Osteoblast (primary cell): ENCODE measurements around the gene NXPH4. TPM values are rescaled to one million over a fixed set of nuclear protein-coding genes. Genes with fewer than 3 reads are reported as not detected.

Experiments used
- DNase-seq: peaks from one replicate; pipeline ENCODE4 v3.0.0; 2011; ENCODE audit warnings: low spot score, mixed read lengths; ENCODE audit not compliant: insufficient read length; ENCODE audit errors: missing footprints
- H2AFZ ChIP-seq: 2 replicates; pipeline ENCODE4 v1.6.0; 2011; ENCODE audit warnings: mild to moderate bottlenecking, low read length
- H3K27ac ChIP-seq: 2 replicates; pipeline ENCODE4 v1.5.1; 2011; ENCODE audit warnings: mild to moderate bottlenecking, low read depth, low read length, moderate library complexity
- H3K27me3 ChIP-seq: 2 replicates; pipeline ENCODE4 v1.6.0; 2012; ENCODE audit warnings: mild to moderate bottlenecking, control low read depth, inconsistent platforms, low read length, moderate library complexity; ENCODE audit not compliant: insufficient read depth
- H3K36me3 ChIP-seq: 2 replicates; pipeline ENCODE4 v1.5.1; 2011; ENCODE audit warnings: mild to moderate bottlenecking, low read length, control low read depth, moderate library complexity; ENCODE audit not compliant: insufficient read depth
- H3K4me1 ChIP-seq: 2 replicates; pipeline ENCODE4 v1.5.1; 2011; ENCODE audit warnings: mild to moderate bottlenecking, low read length, control low read depth, moderate library complexity; ENCODE audit not compliant: insufficient read depth
- H3K4me2 ChIP-seq: 2 replicates; pipeline ENCODE4 v1.6.0; 2011; ENCODE audit warnings: mild to moderate bottlenecking, low read length; ENCODE audit not compliant: insufficient read depth
- H3K4me3 ChIP-seq: fragments of 200-600 bp; sonication (generic); 3 replicates; pipeline ENCODE4 v1.5.1; 2012; ENCODE audit warnings: mild to moderate bottlenecking, low read length, inconsistent platforms; ENCODE audit not compliant: insufficient read depth
- H3K79me2 ChIP-seq: 2 replicates; pipeline ENCODE4 v1.6.0; 2012; ENCODE audit warnings: mild to moderate bottlenecking, low read length, control low read depth, inconsistent platforms; ENCODE audit not compliant: insufficient read depth
- H3K9me3 ChIP-seq: 2 replicates; pipeline ENCODE4 v1.5.1; 2011; ENCODE audit warnings: low read depth, low read length, control low read depth
- H4K20me1 ChIP-seq: 2 replicates; pipeline ENCODE4 v1.6.0; 2012; ENCODE audit warnings: mild to moderate bottlenecking, low read length, control low read depth; ENCODE audit not compliant: insufficient read depth
- total RNA-seq: library from RNA; depleted of rRNA; stranded (reverse); fragments of >200 nt; gene quantifications from 2 replicates; pipeline ENCODE4 v1.2.3, GENCODE V29; 2012
- TF ChIP-seq, protein P1 (sequence below): IDR thresholded peaks from 2 replicates; pipeline ENCODE4 v1.5.1; 2011; ENCODE audit warnings: mild to moderate bottlenecking, low read depth, low read length, moderate library complexity; ENCODE audit errors: extremely low read depth

Gene NXPH4
- total RNA-seq, 1 donor = 1.1 TPM

DNA sequence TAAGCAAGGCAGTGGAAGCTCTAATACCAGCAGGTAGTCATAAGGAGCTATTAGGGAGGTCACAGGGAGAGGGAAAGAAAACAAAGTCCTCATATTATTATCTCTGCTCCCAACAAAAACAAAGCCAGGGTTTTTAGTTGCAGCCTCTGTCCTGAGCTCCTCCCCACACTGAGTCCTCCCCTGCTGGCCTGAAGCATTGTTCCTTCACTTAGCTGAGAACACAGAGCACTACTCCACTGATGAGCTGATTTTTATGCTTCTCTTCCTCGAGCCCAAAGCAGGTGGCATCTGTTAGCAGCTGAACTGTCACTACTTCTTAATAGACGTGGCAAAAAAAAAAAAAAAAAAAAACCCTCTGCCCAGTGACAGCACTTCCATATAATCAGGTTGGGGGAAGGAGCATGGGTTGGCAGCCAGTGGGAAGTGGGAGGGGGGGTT is 44.9 kb downstream of the NXPH4 start:
- Histone ChIP-seq H3K9me3 (no peaks in the 10 kb centered on the region), H4K20me1 (peaks cover 3% of the 10 kb centered on the region), H3K27ac (no peak overlapping the region), H2AFZ (no peak overlapping the region), H3K36me3 (peaks cover 49% of the 10 kb centered on the region), H3K27me3 (no peaks in the 10 kb centered on the region), H3K4me3 (no peak overlapping the region), H3K4me2 (no peak overlapping the region), H3K79me2 (no peaks in the 10 kb centered on the region), H3K4me1 (peaks cover 8% of the 10 kb centered on the region)
- no peak for DNase-seq
- TF ChIP-seq, protein P1, sequence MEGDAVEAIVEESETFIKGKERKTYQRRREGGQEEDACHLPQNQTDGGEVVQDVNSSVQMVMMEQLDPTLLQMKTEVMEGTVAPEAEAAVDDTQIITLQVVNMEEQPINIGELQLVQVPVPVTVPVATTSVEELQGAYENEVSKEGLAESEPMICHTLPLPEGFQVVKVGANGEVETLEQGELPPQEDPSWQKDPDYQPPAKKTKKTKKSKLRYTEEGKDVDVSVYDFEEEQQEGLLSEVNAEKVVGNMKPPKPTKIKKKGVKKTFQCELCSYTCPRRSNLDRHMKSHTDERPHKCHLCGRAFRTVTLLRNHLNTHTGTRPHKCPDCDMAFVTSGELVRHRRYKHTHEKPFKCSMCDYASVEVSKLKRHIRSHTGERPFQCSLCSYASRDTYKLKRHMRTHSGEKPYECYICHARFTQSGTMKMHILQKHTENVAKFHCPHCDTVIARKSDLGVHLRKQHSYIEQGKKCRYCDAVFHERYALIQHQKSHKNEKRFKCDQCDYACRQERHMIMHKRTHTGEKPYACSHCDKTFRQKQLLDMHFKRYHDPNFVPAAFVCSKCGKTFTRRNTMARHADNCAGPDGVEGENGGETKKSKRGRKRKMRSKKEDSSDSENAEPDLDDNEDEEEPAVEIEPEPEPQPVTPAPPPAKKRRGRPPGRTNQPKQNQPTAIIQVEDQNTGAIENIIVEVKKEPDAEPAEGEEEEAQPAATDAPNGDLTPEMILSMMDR = no peak

DNA sequence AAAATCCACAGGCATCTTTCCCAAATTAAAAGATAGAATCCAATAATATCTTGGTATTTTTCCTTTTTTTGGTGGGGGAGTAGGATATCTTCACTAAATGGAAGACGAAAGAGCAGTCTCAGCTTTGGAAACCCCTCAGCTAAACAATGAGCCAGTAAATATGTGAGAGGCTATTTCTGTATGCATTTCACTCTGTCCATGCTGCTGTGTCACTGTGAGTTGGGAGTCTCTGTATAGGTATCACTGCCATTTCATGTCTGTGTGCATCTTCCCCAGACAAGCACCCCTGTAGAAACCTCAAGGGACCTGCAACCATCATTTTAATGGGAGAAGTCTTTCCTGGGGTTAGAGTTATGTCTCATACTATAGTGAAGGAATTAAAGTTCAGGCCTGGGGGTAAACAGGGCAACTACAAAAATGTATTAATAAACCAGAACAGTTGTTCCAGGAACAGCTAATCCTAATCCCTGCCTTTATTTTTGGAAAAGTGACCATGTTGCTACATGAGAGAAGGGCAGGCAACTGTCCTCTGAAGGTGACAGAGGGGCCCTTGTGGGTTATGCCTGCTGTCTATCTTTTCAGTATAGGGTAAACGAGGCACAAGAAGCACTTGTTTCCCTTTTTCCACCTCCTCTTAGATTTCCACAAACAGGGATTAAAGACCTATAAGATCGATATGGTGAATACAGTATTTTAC is 45.7 kb downstream of the NXPH4 start:
- DNase-seq = no peak

DNA sequence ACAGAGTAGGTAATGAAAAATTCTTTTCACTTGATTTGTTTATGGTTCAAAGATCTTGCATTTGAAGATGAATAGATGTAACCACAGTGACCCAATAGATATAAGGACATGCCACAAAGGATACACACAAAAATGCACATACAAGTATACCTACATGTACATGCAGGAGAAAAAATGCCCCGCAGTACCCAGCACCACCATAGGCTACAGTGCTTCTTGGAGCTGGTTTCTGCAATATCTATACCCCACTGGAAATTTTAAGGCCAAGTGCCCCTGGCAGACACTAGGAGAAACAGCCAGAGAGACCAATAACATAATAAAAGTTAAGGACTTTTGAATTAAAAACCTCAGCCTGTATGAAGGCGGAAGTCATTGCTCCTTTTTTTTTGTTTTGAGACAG is 46.5 kb downstream of the NXPH4 start:
- no peak overlapping the region for H3K4me2 ChIP-seq
- TF ChIP-seq, protein P1 = no peak
- peaks cover 3% of the 10 kb centered on the region for H4K20me1 ChIP-seq
- H3K79me2 ChIP-seq = no peaks in the 10 kb centered on the region
- peaks cover 48% of the 10 kb centered on the region for H3K36me3 ChIP-seq
- H3K9me3 ChIP-seq = no peaks in the 10 kb centered on the region
- H3K27ac ChIP-seq = no peak overlapping the region
- peaks cover 8% of the 10 kb centered on the region for H3K4me1 ChIP-seq
- DNase-seq = no peak
- no peaks in the 10 kb centered on the region for H3K27me3 ChIP-seq
- H2AFZ ChIP-seq = no peak overlapping the region
- no peak overlapping the region for H3K4me3 ChIP-seq

More for the DNA sequence above, 45.7 kb downstream of the NXPH4 start:
- TF ChIP-seq, protein P1 = no peak
- peaks cover 3% of the 10 kb centered on the region for H4K20me1 ChIP-seq
- no peak overlapping the region for H3K27ac ChIP-seq
- no peak overlapping the region for H3K4me2 ChIP-seq
- H3K27me3 ChIP-seq = no peaks in the 10 kb centered on the region
- no peak overlapping the region for H3K4me3 ChIP-seq
- H3K79me2 ChIP-seq = no peaks in the 10 kb centered on the region
- no peaks in the 10 kb centered on the region for H3K9me3 ChIP-seq
- H2AFZ ChIP-seq = no peak overlapping the region
- peaks cover 8% of the 10 kb centered on the region for H3K4me1 ChIP-seq
- H3K36me3 ChIP-seq = peaks cover 48% of the 10 kb centered on the region

DNA sequence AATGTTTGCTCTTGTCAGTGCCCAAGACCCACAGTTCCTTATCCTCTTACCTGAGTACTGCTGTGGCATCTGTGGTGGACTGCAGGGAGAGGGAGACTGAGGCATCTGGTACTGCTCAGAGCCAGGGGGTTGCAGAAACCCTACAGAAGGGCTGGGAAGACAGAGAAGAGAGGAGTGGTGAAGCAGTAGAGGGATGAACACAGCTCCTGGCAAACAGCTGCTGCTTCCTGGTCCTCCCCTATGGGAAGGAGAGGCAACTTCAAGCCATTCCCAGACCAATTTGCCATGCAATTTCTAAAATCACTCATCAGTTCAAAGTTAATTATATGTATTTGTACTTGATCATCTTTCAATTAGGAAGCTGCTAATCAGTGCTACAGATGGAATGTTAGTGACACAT is 50.1 kb downstream of the NXPH4 start:
- no peak overlapping the region for H3K4me2 ChIP-seq
- TF ChIP-seq, protein P1 = no peak
- H2AFZ ChIP-seq = no peak overlapping the region
- no peak for DNase-seq
- H3K4me1 ChIP-seq = peaks cover 4% of the 10 kb centered on the region
- no peak overlapping the region for H3K4me3 ChIP-seq
- H3K27me3 ChIP-seq = no peaks in the 10 kb centered on the region
- peaks cover 43% of the 10 kb centered on the region for H3K36me3 ChIP-seq
- H3K27ac ChIP-seq = no peak overlapping the region
- H3K79me2 ChIP-seq = no peaks in the 10 kb centered on the region
- no peaks in the 10 kb centered on the region for H3K9me3 ChIP-seq
- no peaks in the 10 kb centered on the region for H4K20me1 ChIP-seq
